ENCODE results near the gene IL17RB. TPM values are rescaled to one million over a fixed set of nuclear protein-coding genes. Genes with fewer than 3 reads are reported as not detected.

Gene IL17RB
- under 1 TPM; 0.33 to 0.46 TPM for total RNA-seq
- long read RNA-seq, donor 1 = 0 reads
- long read RNA-seq, donor 2, partial matches to known transcripts = 1 of 1 reads
- long read RNA-seq, donor 2, other reads (novel, unspliced or antisense) = 0 of 1 reads

GRCh38 chr3:53846134-53846850, at the start of gene IL17RB, which contains the start of gene CHDH:
IL17RB (plus strand) TSS chr3:53846568; CDS start chr3:53846589, 21 bp downstream.
CHDH (minus strand) TSS chr3:53846419; CDS start chr3:53824008, 22,411 bp downstream.
- intact Hi-C loops (cut with DNase I) = no loop called here
- no peak for DNase-seq (ENCODE audit: low spot score)

- no peak for DNase-seq (ENCODE audit: low spot score)
- intact Hi-C loops (cut with DNase I) = no loop called here
These were observed 48.2 kb upstream of the IL17RB start for GRCh38 chr3:53798144-53798543.

GRCh38 chr3:53799338-53799865, 47.0 kb upstream of the IL17RB start:
- intact Hi-C loops (cut with DNase I) = no loop called here
- no peak for DNase-seq (ENCODE audit: low spot score)

GRCh38 chr3:53800041-53800906, 46.1 kb upstream of the IL17RB start:
- no peak for DNase-seq (ENCODE audit: low spot score)
- intact Hi-C loops (cut with DNase I) = no loop called here

- intact Hi-C loops (cut with DNase I) = no loop called here
- no peak for DNase-seq (ENCODE audit: low spot score)
These were observed 45.0 kb upstream of the IL17RB start for GRCh38 chr3:53801319-53801718.

GRCh38 chr3:53802256-53802880, 44.0 kb upstream of the IL17RB start:
- no peak for DNase-seq (ENCODE audit: low spot score)
- intact Hi-C loops (cut with DNase I) = no loop called here

- intact Hi-C loops (cut with DNase I) = no loop called here
- no peak for DNase-seq (ENCODE audit: low spot score)
These were observed 43.1 kb upstream of the IL17RB start for GRCh38 chr3:53803124-53803815.

- DNase-seq (ENCODE audit: low spot score) = no peak
- intact Hi-C loops (cut with DNase I) = no loop called here
These were observed 42.3 kb upstream of the IL17RB start for GRCh38 chr3:53803816-53804695.

- peak; percentile 73 for DNase-seq (ENCODE audit: low spot score)
- intact Hi-C loops (cut with DNase I) = no loop called here
These were observed 41.5 kb upstream of the IL17RB start for GRCh38 chr3:53804697-53805462.

GRCh38 chr3:53805463-53806159, 40.8 kb upstream of the IL17RB start:
- intact Hi-C loops (cut with DNase I) = no loop called here
- no peak for DNase-seq (ENCODE audit: low spot score)

- DNase-seq (ENCODE audit: low spot score) = peak; percentile 78
- intact Hi-C loops (cut with DNase I) = no loop called here
These were observed 39.9 kb upstream of the IL17RB start for GRCh38 chr3:53806182-53807116.

GRCh38 chr3:53807117-53807810, 39.1 kb upstream of the IL17RB start:
- intact Hi-C loops (cut with DNase I) = no loop called here
- peak; percentile 78 for DNase-seq (ENCODE audit: low spot score)

- intact Hi-C loops (cut with DNase I) = no loop called here
- DNase-seq (ENCODE audit: low spot score) = peak; percentile 59
These were observed 37.9 kb upstream of the IL17RB start for GRCh38 chr3:53808496-53808895.

GRCh38 chr3:53809267-53809666, 37.1 kb upstream of the IL17RB start:
- DNase-seq (ENCODE audit: low spot score) = no peak
- intact Hi-C loops (cut with DNase I) = no loop called here
